GM21717 (cell line): ENCODE results near the gene KMT2E.
"Not testable (repeated sequence)": the region's sequence is repeated elsewhere in the genome, so short reads cannot be mapped to it uniquely, and the experiment has no call there.

ENCODE experiments used
- ATAC-seq: cut with Tn5 transposase; IDR thresholded peaks from one replicate; pipeline ENCODE4 v1.9.1; 2021; ENCODE audit warnings: mild to moderate bottlenecking, moderate library complexity; ENCODE audit not compliant: unreplicated experiment

Gene KMT2E, protein sequence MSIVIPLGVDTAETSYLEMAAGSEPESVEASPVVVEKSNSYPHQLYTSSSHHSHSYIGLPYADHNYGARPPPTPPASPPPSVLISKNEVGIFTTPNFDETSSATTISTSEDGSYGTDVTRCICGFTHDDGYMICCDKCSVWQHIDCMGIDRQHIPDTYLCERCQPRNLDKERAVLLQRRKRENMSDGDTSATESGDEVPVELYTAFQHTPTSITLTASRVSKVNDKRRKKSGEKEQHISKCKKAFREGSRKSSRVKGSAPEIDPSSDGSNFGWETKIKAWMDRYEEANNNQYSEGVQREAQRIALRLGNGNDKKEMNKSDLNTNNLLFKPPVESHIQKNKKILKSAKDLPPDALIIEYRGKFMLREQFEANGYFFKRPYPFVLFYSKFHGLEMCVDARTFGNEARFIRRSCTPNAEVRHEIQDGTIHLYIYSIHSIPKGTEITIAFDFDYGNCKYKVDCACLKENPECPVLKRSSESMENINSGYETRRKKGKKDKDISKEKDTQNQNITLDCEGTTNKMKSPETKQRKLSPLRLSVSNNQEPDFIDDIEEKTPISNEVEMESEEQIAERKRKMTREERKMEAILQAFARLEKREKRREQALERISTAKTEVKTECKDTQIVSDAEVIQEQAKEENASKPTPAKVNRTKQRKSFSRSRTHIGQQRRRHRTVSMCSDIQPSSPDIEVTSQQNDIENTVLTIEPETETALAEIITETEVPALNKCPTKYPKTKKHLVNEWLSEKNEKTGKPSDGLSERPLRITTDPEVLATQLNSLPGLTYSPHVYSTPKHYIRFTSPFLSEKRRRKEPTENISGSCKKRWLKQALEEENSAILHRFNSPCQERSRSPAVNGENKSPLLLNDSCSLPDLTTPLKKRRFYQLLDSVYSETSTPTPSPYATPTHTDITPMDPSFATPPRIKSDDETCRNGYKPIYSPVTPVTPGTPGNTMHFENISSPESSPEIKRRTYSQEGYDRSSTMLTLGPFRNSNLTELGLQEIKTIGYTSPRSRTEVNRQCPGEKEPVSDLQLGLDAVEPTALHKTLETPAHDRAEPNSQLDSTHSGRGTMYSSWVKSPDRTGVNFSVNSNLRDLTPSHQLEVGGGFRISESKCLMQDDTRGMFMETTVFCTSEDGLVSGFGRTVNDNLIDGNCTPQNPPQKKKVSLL (N-terminal part only)

GRCh38 chr7:105013816-105014692 lies at the start of gene KMT2E:
TSS of gene KMT2E (plus strand) at chr7:105014205. CDS start at chr7:105040953, 26,748 bp downstream.
- peak; percentile 38 for ATAC-seq

GRCh38 chr7:104964626-104965236 lies 49.3 kb upstream of the KMT2E start:
- ATAC-seq = no peak

DNA sequence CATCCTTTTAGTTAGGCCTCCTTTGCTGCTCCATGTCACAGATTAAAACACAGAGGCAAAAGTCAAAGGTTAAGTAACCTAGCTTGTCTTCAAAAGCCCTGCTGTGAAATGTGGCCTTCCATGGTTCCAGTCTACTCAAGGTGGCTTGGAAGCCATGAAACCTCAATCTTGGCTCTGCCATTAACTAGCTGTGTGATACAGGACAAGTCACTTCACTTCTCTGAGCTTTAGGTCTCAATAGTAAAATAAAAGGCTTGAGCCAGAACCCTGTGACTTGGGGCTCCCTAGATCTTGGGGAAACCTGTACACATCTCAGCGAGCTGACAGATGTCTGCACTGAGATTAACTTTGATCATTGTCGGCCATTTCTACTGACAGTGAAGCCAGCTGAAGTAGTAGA lies 48.0 kb upstream of the KMT2E start:
- ATAC-seq = no peak

GRCh38 chr7:104967088-104967487 lies 46.9 kb upstream of the KMT2E start:
- no peak for ATAC-seq

GRCh38 chr7:104967595-104967994 lies 46.4 kb upstream of the KMT2E start:
- ATAC-seq = no peak

GRCh38 chr7:104968648-104969047 lies 45.4 kb upstream of the KMT2E start:
- ATAC-seq = no peak

DNA sequence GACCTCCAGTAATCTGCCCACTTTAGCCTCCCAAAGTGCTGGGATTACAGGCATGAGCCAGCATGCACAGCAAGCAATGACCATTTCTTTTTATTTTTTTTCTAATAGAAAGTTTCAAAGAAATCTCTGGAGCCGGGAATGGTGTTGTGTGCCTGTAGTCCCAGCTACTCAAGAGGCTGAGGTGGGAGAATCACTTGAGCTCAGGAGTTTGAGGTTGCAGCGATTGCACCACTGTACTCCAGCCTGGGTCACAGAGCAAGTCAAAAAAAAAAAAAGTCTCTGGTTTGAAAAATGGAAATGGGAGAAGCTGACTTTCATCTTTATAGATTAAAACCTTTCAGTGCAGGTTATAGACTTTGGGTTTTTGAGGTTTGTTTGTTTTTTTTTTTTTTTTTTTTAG lies 44.8 kb upstream of the KMT2E start:
- ATAC-seq = no peak

DNA sequence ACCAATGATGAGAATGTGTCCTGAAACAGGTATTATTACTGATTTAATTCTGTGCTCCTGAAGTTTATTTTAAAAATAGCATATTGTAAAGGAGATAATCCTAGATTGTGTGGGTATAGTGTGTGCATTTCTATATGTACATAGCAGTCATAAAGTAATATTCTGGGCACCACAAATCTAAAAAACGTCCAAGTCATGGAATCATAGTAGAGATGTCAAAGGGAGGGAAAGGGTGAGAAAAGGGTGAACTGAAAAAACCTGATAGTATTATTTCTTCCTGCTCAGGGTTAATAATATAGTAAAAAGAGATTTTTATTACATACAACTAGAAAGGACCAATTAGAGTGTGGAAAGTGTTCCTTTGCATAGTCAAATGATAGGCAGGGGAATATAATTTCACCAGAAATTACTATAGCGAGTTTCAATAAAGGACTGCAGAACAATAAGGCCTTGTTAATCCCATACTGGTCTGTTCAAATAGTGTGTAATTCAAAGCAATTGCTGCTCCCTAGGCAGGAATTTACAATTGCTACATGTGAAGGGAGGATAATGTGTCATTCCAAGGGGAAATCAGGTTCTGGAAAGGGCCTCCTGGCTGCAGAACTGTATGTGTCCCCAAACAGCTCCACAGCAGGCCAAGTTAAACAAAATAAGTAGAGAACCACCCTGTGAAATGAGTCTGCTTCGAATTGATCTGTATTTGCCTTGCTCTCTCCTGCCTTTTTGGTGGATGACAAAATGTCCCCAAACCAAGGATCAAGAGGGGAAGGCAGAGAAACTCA lies 42.5 kb upstream of the KMT2E start:
- ATAC-seq = no peak

DNA sequence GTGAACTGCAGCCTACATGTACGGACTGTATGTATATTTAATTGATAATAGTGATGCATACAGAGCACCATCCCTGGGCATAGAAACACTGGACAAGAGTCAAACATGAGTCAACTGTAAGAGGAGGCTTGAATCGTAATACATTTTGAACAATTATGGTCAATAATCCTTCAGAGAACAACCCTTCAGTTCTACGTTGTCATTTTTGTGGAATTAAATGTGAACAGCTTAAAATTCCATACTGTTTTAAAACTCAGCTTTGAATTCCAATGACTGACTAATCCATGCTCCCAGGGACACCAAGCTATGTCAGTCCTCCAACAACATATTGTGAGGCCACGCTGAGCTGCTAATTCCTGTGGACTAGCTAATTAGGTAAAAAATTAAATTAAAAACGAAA lies 41.5 kb upstream of the KMT2E start:
- no peak for ATAC-seq

- ATAC-seq = no peak
Measured at GRCh38 chr7:104973227-104973626, 40.8 kb upstream of the KMT2E start.

- no peak for ATAC-seq
Measured at GRCh38 chr7:104973909-104974415, 40.0 kb upstream of the KMT2E start.

GRCh38 chr7:104975553-104975952 lies 38.5 kb upstream of the KMT2E start:
- not testable (repeated sequence) for ATAC-seq

DNA sequence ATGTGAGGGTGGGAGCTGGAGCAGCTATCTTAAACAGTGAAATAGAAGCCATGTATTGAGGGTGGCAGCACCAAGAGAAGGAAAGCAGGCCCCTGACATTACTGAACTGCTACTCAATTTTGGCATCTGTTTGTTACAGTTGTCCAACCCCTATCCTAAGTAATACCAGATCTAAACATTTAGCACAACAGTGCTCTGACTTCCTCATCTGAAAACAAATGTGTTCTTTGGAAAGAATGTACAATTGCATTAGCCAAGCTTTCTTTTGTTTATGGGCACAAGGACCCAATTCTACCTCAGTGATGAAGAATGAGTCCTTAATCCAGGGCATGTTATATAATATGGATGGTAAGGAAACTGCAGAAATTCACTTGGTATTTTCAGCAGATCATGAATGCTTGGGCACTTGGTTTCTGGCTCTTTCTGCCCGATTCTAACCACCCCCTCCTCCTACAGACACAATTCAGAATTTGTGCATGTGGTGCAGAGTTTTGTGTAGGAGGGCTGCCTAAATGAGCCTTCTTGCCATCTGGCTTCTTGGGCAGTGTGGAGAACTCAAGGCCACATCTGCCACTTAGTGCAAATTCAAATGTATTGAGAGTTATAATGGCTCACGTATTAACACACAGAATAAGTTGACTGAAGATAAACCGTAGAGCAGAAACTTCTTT lies 36.9 kb upstream of the KMT2E start:
- no peak for ATAC-seq

DNA sequence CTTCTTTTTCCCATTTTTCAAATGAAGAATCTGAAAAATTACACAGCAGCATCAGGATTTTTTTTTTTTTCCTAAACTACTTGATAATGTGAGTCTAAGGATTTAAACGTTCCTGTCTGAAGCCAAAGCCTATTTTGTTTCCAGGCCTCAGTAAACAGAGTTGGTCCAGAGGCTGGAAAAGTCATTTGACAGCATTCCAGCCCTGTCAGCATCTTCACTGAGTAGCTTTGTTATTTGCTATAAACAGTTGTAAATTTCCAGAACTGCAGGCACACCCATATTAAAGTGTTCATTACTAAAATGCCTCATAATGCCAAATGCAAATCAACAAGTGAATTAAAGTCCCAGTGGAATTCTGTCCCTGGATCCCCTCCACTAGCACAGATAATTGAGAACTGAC lies 35.5 kb upstream of the KMT2E start:
- ATAC-seq = no peak

DNA sequence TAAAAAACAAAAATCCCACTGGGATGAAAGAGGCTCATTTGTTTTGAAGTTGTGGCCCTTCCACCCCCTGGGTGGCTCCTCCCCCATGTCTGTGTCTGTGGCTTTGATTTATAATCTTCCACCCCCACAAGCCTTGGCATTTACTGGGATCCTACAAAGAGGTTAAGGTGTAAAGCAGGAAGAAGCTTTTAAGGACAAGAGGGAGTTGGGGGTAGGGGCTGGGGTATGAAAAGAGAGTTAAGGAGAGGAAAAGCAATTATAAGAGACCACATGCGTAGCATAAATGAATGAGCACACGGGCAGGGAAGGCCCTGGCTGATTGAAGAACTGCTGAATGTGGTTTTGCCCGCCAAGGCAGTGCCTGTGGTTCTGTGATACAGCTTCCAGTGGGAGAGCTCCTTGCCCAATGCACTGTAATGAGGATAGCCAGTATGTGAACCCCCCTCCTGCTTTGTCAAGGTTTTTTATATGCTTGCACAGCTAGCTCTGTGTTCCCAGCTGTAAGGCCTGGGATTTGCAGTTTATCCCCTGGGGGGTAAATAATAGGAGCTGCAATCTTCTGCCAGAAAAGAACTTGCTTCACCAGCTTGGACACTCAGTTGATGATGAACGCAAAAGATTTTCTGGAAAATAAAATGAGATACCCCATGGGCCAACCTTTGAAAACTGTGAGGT lies 34.7 kb upstream of the KMT2E start:
- no peak for ATAC-seq

DNA sequence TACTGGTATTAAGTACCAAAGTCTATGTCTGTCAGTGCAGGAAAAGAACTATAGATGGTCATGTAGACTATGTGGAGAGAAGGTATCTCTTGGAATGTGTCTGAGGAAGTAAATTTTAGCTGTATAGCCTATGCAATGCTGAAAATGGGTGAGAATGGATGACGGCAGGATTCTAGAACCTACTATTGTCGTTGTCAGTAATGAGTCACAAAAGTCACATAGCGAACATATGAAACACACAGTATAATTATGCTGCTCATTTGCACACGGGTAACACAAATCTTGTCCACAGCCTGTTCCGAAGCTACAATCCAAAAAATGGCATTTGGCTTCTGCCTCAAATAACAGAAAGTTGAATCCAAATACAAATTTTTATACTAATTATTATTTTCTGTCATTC lies 33.6 kb upstream of the KMT2E start:
- no peak for ATAC-seq

GRCh38 chr7:104980841-104981671 lies 32.9 kb upstream of the KMT2E start:
- no peak for ATAC-seq
